Keratinocyte (primary cell): Measurements from ENCODE around the gene DAPP1. TPM values are rescaled to one million over a fixed set of nuclear protein-coding genes. Genes with fewer than 3 reads are reported as not detected.

ENCODE experiments used
- DNase-seq: peaks from one replicate; pipeline ENCODE4 v3.0.0-alpha.2; 2011; ENCODE audit warnings: low read depth, missing footprints, low spot score
- FAIRE-seq: peaks from 2 replicates; lab custom pipeline; 2011; peaks lifted over from hg19 to GRCh38; lab: Jason Lieb, UNC
- H2AFZ ChIP-seq: 2 replicates; pipeline ENCODE4 v1.6.0; 2012; ENCODE audit warnings: low read length, control low read depth, inconsistent platforms; ENCODE audit not compliant: control insufficient read depth
- H3K27ac ChIP-seq: 2 replicates; pipeline ENCODE4 v1.5.1; 2011; ENCODE audit warnings: low read length; ENCODE audit not compliant: control insufficient read depth, insufficient read depth
- H3K27me3 ChIP-seq: 3 replicates; pipeline ENCODE4 v1.6.0; 2011; ENCODE audit warnings: low read length; ENCODE audit not compliant: control insufficient read depth, insufficient read depth; ENCODE audit errors: extremely low read depth
- H3K36me3 ChIP-seq, 2 experiments: 2 replicates in 1 of 2; 3 replicates in 1 of 2; pipeline ENCODE4 v1.5.1; 2011; ENCODE audit warnings: low read length in 2 of 2, mild to moderate bottlenecking in 1 of 2; ENCODE audit not compliant: control insufficient read depth in 2 of 2, insufficient read depth in 2 of 2; ENCODE audit errors: extremely low read depth in 1 of 2
- H3K4me1 ChIP-seq: 3 replicates; pipeline ENCODE4 v1.5.1; 2011; ENCODE audit warnings: low read length; ENCODE audit not compliant: control insufficient read depth, insufficient read depth; ENCODE audit errors: extremely low read depth
- H3K4me2 ChIP-seq: 3 replicates; pipeline ENCODE4 v1.6.0; 2011; ENCODE audit warnings: low read depth, low read length; ENCODE audit not compliant: control insufficient read depth, insufficient read depth; ENCODE audit errors: extremely low read depth
- H3K4me3 ChIP-seq, 3 experiments: fragments of 200-600 bp in 1 of 3; sonication (generic) in 1 of 3; 2 replicates in 2 of 3; 3 replicates in 1 of 3; pipeline ENCODE4 v1.5.1; 2011 to 2016; ENCODE audit warnings: low read length in 3 of 3, mild to moderate bottlenecking in 3 of 3, control low read depth in 2 of 3, inconsistent platforms in 1 of 3, low read depth in 1 of 3, mixed read lengths in 1 of 3, mixed run types in 1 of 3, moderate library complexity in 1 of 3; ENCODE audit not compliant: control insufficient read depth in 2 of 3, insufficient read depth in 2 of 3; ENCODE audit errors: extremely low read depth in 1 of 3
- H3K79me2 ChIP-seq: 2 replicates; pipeline ENCODE4 v1.6.0; 2012; ENCODE audit warnings: low read length; ENCODE audit not compliant: control insufficient read depth, insufficient read depth
- H3K9ac ChIP-seq: 3 replicates; pipeline ENCODE4 v1.6.0; 2011; ENCODE audit warnings: low read length; ENCODE audit not compliant: control insufficient read depth, insufficient read depth; ENCODE audit errors: extremely low read depth
- H3K9me1 ChIP-seq: 3 replicates; pipeline ENCODE4 v1.6.0; 2011; ENCODE audit warnings: low read length; ENCODE audit not compliant: control insufficient read depth, insufficient read depth; ENCODE audit errors: extremely low read depth
- H3K9me3 ChIP-seq: 2 replicates; pipeline ENCODE4 v1.5.1; 2012; ENCODE audit warnings: low read depth, low read length; ENCODE audit not compliant: control insufficient read depth
- H4K20me1 ChIP-seq: 3 replicates; pipeline ENCODE4 v1.6.0; 2011; ENCODE audit warnings: low read length; ENCODE audit not compliant: control insufficient read depth, insufficient read depth; ENCODE audit errors: extremely low read depth
- EZH2 ChIP-seq: IDR thresholded peaks from one replicate; pipeline ENCODE4 v1.6.1; 2012; ENCODE audit warnings: inconsistent platforms, mild to moderate bottlenecking, low read length, moderate library complexity
- dilution Hi-C: fragments of 300-500 bp; cut with MboI; formaldehyde crosslinking; loops from one replicate; pipeline ENCODE4 v1.7.0; 2020; ENCODE audit warnings: low sequenced_read_pairs; ENCODE audit not compliant: extremely low pct_ligation_motif_present
- polyA plus RNA-seq, 5 experiments: library from polyadenylated mRNA; depleted of rRNA in 3 of 5; stranded (reverse) in 3 of 5; stranded (forward) in 1 of 5; unstranded in 1 of 5; fragments of >200 nt; gene quantifications; 1 replicate in 1 of 5; 2 replicates in 3 of 5; 3 replicates in 1 of 5; pipeline versions ENCODE4 v1.2.1 to v1.2.3, GENCODE V29; 2011 to 2012; ENCODE audit warnings: missing spikeins in 2 of 5, low read depth in 1 of 5, low replicate concordance in 1 of 5
- TF ChIP-seq, protein P1 (sequence below), 3 experiments: IDR thresholded peaks in 1 of 3; conservative IDR thresholded peaks in 1 of 3; optimal IDR thresholded peaks in 1 of 3; 2 replicates in 2 of 3; 3 replicates in 1 of 3; pipeline versions ENCODE3 to v1.5.1; 2011; ENCODE audit warnings: low read length in 3 of 3, mild to moderate bottlenecking in 3 of 3, moderate library complexity in 2 of 3, control low read depth in 1 of 3, inconsistent platforms in 1 of 3; ENCODE audit not compliant: insufficient read depth in 2 of 3; ENCODE audit errors: extremely low read depth in 1 of 3

Gene DAPP1
- polyA plus RNA-seq, 1 donor (not counting 4 experiments of a cell fraction or from before 2014, with no cell fraction given), result 80.3 TPM

DNA sequence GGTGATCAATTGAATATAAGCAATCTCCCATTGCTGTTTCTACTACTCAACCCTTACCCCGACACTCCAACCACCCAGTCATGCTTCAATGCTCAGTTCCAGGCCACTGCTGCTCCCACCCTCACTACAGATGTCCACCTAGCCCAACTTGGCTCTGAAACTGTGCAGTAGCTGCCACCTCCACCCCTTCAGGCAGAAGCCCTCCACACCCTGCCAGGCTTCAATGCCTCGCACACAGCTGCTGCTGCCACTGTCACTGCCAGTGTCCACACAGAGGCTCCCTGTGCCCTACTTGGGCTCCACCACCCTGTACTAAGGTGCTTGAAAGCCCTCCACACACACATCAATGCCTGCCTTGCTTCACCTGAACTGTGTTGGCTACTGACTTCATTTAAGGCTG is 43.0 kb downstream of the DAPP1 start:
- Histone ChIP-seq H3K79me2 (no peaks in the 10 kb centered on the region), H3K4me1 (peaks cover 11% of the 10 kb centered on the region), H2AFZ (no peak overlapping the region), H3K9me3 (no peaks in the 10 kb centered on the region), H4K20me1 (no peaks in the 10 kb centered on the region), H3K4me2 (no peak overlapping the region), H3K9ac (no peak overlapping the region), H3K27me3 (no peaks in the 10 kb centered on the region), H3K4me3 (no peak overlapping the region), H3K27ac (no peak overlapping the region), H3K9me1 (no peaks in the 10 kb centered on the region), H3K36me3 (peaks cover 22 to 31% of the 10 kb centered on the region in 2 experiments)
- no peak for TF ChIP-seq EZH2
- TF ChIP-seq, protein P1, sequence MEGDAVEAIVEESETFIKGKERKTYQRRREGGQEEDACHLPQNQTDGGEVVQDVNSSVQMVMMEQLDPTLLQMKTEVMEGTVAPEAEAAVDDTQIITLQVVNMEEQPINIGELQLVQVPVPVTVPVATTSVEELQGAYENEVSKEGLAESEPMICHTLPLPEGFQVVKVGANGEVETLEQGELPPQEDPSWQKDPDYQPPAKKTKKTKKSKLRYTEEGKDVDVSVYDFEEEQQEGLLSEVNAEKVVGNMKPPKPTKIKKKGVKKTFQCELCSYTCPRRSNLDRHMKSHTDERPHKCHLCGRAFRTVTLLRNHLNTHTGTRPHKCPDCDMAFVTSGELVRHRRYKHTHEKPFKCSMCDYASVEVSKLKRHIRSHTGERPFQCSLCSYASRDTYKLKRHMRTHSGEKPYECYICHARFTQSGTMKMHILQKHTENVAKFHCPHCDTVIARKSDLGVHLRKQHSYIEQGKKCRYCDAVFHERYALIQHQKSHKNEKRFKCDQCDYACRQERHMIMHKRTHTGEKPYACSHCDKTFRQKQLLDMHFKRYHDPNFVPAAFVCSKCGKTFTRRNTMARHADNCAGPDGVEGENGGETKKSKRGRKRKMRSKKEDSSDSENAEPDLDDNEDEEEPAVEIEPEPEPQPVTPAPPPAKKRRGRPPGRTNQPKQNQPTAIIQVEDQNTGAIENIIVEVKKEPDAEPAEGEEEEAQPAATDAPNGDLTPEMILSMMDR (optimal IDR thresholded peaks at IDR 0.05 in 1 of 3, IDR thresholded peaks at IDR 0.05 in 1 of 3, conservative IDR thresholded peaks at IDR 0.05 in 1 of 3; ENCODE audit: extremely low read depth in 1 of 3, insufficient read depth in 2 of 3, low read length in 3 of 3), result no peak
- FAIRE-seq (no peak), DNase-seq (no peak)
- dilution Hi-C loops, result no loop called here

DNA sequence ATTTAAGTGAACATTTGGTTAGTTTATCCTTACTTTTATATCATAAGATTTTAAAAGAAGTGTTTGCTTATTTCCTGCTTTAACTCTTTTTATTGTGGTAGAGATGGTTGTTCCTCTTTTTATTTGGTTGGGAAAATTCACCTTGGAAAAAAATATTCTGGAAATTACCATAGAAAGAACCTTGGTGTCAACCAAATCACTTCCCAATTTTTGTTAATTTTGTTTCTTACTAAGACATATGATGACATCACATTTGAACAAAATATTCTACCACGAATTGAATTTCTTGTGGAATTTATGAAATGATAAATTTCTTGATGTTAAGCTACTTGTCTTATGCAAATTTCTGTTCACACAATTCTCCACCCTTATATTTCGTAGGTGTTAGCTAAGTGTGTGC is 43.9 kb downstream of the DAPP1 start:
- no peak for DNase-seq
- TF ChIP-seq, protein P1 (optimal IDR thresholded peaks at IDR 0.05 in 1 of 3, IDR thresholded peaks at IDR 0.05 in 1 of 3, conservative IDR thresholded peaks at IDR 0.05 in 1 of 3; ENCODE audit: extremely low read depth in 1 of 3, insufficient read depth in 2 of 3, low read length in 3 of 3), result no peak
- no peak for TF ChIP-seq EZH2
- no peak overlapping the region for H2AFZ ChIP-seq
- no peaks in the 10 kb centered on the region for H3K9me3 ChIP-seq
- H3K79me2 ChIP-seq, result no peaks in the 10 kb centered on the region
- no peaks in the 10 kb centered on the region for H3K27me3 ChIP-seq
- peaks cover 9% of the 10 kb centered on the region for H3K4me1 ChIP-seq
- H3K4me2 ChIP-seq, result no peak overlapping the region
- no peak overlapping the region for H3K4me3 ChIP-seq
- dilution Hi-C loops, result no loop called here
- H3K9ac ChIP-seq, result no peak overlapping the region
- H3K36me3 ChIP-seq, result peaks cover 21 to 30% of the 10 kb centered on the region in 2 experiments
- no peak overlapping the region for H3K27ac ChIP-seq
- no peak for FAIRE-seq
- H4K20me1 ChIP-seq, result no peaks in the 10 kb centered on the region
- no peaks in the 10 kb centered on the region for H3K9me1 ChIP-seq
